ENCODE data around the gene CD82. TPM values are rescaled to one million over a fixed set of nuclear protein-coding genes. Genes with fewer than 3 reads are reported as not detected.
A peak's percentile ranks its signal among the peaks of the same experiment; 100 is the strongest.

CD82 gene
- total RNA-seq, 1 donor from 2014 or later: 8.8 TPM

DNA sequence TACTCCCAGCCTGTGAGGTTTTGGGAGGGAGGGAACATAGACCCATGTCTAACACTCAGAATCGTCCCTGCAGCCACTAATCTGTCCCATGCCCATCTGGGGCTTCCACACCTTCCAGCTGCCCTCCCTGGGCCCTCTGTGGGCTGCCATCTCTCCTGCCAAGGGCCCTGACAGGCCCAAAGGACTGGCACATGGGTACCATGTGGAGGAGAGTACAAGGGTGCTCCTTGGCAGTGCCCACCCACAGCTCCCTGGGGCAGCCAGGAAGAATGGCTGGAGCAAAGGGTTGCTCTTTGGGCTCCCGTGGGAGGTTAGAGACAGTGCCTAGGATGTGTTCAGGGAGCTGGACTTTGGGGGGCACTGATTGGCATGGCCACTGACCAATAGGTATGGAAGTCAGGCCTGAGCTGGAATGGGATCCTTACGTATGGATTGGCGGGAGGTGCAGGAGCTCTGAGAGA lies 56.8 kb downstream of the CD82 start:
- no peak overlapping the region for H3K27ac Mint-ChIP-seq

DNA sequence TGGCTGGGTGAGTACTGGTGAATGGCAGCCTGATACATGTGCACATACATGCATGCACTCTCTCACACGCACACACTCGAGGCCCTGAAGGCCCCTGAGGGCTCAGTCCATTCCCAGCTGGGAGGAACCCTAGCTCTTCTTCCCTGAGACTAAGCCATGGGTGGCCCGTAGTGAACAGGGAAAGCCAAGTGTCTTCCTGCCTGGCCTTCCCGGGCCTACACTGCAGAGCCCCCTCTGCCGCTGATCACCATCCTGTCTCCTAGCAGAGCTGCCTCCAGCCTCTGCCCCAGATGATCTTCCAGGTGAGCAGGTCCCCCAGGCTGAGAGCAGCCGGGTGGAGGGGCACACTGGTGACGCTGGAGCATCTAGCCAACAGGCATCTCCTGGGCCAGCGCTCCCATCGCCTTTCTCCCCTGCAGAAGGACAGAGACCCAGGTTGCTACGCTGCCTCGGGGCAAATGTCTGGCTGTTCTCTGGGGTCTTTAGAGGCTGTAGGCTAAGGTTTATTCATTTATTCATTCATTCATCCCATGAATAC lies 57.3 kb downstream of the CD82 start:
- H3K27me3 Mint-ChIP-seq (ENCODE audit: insufficient read depth, low read depth): peaks cover 19% of the 10 kb centered on the region
- Histone ChIP-seq H3K4me2 (no peak overlapping the region), H3K9ac (no peak overlapping the region), H3K36me3 (no peaks in the 10 kb centered on the region), H3K27me3 (no peaks in the 10 kb centered on the region), H3F3A (ENCODE audit: low read depth) (no peaks in the 10 kb centered on the region), H3K9me3 (ENCODE audit: low read depth) (no peaks in the 10 kb centered on the region), H4K20me1 (ENCODE audit: low read depth) (no peaks in the 10 kb centered on the region), H3K27ac (no peak overlapping the region), H2AFZ (replicated peaks) (no peak overlapping the region), H3K4me3 (no peak overlapping the region), H3K79me2 (ENCODE audit: low read depth) (no peaks in the 10 kb centered on the region), H3K4me1 (peaks cover 3% of the 10 kb centered on the region)
- H3K4me1 Mint-ChIP-seq: peaks cover 56% of the 10 kb centered on the region
- peaks cover 3% of the 10 kb centered on the region for H3K9me3 Mint-ChIP-seq
- H3K4me3 Mint-ChIP-seq: no peak overlapping the region
- TF ChIP-seq, protein P1, sequence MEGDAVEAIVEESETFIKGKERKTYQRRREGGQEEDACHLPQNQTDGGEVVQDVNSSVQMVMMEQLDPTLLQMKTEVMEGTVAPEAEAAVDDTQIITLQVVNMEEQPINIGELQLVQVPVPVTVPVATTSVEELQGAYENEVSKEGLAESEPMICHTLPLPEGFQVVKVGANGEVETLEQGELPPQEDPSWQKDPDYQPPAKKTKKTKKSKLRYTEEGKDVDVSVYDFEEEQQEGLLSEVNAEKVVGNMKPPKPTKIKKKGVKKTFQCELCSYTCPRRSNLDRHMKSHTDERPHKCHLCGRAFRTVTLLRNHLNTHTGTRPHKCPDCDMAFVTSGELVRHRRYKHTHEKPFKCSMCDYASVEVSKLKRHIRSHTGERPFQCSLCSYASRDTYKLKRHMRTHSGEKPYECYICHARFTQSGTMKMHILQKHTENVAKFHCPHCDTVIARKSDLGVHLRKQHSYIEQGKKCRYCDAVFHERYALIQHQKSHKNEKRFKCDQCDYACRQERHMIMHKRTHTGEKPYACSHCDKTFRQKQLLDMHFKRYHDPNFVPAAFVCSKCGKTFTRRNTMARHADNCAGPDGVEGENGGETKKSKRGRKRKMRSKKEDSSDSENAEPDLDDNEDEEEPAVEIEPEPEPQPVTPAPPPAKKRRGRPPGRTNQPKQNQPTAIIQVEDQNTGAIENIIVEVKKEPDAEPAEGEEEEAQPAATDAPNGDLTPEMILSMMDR (IDR thresholded peaks at IDR 0.05): no peak
- TF ChIP-seq EZH2 (IDR thresholded peaks at IDR 0.05) (no peak), EZH2phosphoT487 (IDR thresholded peaks at IDR 0.05) (no peak)
- H3K36me3 Mint-ChIP-seq: peaks cover 5% of the 10 kb centered on the region
- no peak for DNase-seq (ENCODE audit: low spot score)
- peak overlapping the region; percentile 46 for H3K27ac Mint-ChIP-seq

More for the DNA sequence above, 56.8 kb downstream of the CD82 start:
- H3K9me3 ChIP-seq (ENCODE audit: low read depth): no peaks in the 10 kb centered on the region
- no peaks in the 10 kb centered on the region for H3F3A ChIP-seq (ENCODE audit: low read depth)
- H3K79me2 ChIP-seq (ENCODE audit: low read depth): no peaks in the 10 kb centered on the region
- no peak overlapping the region for H2AFZ ChIP-seq (replicated peaks)
- no peak overlapping the region for H3K9ac ChIP-seq
- H3K4me1 ChIP-seq: peaks cover 3% of the 10 kb centered on the region
- H3K36me3 ChIP-seq: no peaks in the 10 kb centered on the region
- Mint-ChIP-seq H3K9me3 (peaks cover 3% of the 10 kb centered on the region), H3K4me3 (no peak overlapping the region), H3K27me3 (ENCODE audit: insufficient read depth, low read depth) (peaks cover 18% of the 10 kb centered on the region), H3K4me1 (peaks cover 54% of the 10 kb centered on the region), H3K36me3 (peaks cover 5% of the 10 kb centered on the region)
- no peaks in the 10 kb centered on the region for H3K27me3 ChIP-seq
- no peak for TF ChIP-seq EZH2 (IDR thresholded peaks at IDR 0.05)
- TF ChIP-seq, protein P1 (IDR thresholded peaks at IDR 0.05): no peak
- no peak for TF ChIP-seq EZH2phosphoT487 (IDR thresholded peaks at IDR 0.05)
- H3K4me3 ChIP-seq: no peak overlapping the region
- H4K20me1 ChIP-seq (ENCODE audit: low read depth): no peaks in the 10 kb centered on the region
- H3K4me2 ChIP-seq: no peak overlapping the region
- no peak for DNase-seq (ENCODE audit: low spot score)
- H3K27ac ChIP-seq: no peak overlapping the region

DNA sequence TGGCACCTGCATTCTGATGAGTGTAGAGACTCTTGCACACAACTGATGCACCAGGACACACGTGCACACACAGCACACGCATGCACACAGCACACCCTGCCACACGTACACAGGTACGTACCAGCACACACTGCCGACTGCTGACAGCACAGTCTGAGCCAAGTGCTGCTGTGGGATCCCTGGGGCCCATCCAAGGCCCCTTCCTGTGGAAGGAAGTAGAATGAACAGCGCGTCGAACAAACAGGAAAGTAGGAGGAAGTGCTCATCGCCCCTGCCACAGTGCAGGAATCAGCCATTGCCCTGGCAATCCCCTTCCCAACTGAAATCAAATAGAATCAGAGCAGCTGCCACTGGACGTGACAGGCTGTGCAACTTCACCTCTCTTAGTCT lies 57.9 kb downstream of the CD82 start:
- H3K9me3 Mint-ChIP-seq: peaks cover 3% of the 10 kb centered on the region
- Histone ChIP-seq H3K27me3 (no peaks in the 10 kb centered on the region), H3K27ac (no peak overlapping the region), H4K20me1 (ENCODE audit: low read depth) (no peaks in the 10 kb centered on the region), H2AFZ (replicated peaks) (no peak overlapping the region), H3K4me2 (no peak overlapping the region), H3K9ac (no peak overlapping the region), H3K4me3 (no peak overlapping the region), H3K9me3 (ENCODE audit: low read depth) (no peaks in the 10 kb centered on the region), H3K4me1 (peaks cover 3% of the 10 kb centered on the region), H3K36me3 (no peaks in the 10 kb centered on the region), H3K79me2 (ENCODE audit: low read depth) (no peaks in the 10 kb centered on the region), H3F3A (ENCODE audit: low read depth) (no peaks in the 10 kb centered on the region)
- H3K4me3 Mint-ChIP-seq: no peak overlapping the region
- TF ChIP-seq EZH2 (IDR thresholded peaks at IDR 0.05): no peak
- H3K27me3 Mint-ChIP-seq (ENCODE audit: insufficient read depth, low read depth): peaks cover 19% of the 10 kb centered on the region
- no peak for DNase-seq (ENCODE audit: low spot score)
- peaks cover 5% of the 10 kb centered on the region for H3K36me3 Mint-ChIP-seq
- peak overlapping the region; percentile 46 for H3K27ac Mint-ChIP-seq
- peaks cover 55% of the 10 kb centered on the region for H3K4me1 Mint-ChIP-seq

DNA sequence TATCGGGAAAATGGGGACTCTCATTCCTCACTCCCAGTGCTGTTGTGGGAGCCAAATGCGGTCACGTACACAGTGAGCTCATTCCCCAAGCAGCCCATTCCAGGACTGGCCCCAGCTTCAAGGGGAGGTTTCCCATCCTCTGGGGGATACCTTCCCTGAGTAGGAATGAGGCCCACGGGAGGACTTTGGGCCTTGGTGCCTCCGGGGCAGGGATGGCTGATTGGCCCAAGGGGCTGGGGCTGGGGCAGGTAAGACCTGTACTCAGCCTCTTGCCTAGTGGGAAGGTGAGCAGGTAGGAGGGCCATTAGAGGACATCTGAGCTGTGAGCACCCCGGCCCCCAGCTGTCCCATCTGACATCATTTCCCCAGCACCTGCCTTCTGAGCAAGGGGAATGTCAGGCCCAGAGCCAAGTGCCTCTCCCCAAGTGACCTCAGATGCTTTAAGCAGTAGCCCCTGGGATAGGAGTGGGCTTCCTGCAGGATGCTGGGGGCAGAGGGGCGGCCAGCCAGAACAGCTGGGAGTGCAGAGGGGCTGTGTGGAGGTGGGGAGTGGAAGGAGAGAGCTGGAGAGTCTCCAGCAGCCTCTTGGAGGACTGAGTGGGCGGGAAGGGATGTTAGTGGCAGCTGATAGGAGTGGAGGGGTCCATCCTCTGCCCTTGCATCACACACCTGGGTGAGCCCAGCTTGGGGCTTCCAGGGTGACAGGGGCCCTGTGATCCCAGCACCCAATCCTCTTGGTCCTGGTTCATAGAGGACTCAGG lies 58.4 kb downstream of the CD82 start:
- no peak for TF ChIP-seq EZH2phosphoT487 (IDR thresholded peaks at IDR 0.05)
- TF ChIP-seq, protein P1 (IDR thresholded peaks at IDR 0.05): no peak
- TF ChIP-seq EZH2 (IDR thresholded peaks at IDR 0.05): no peak
- Histone ChIP-seq H3K27me3 (no peaks in the 10 kb centered on the region), H4K20me1 (ENCODE audit: low read depth) (no peaks in the 10 kb centered on the region), H3K4me3 (no peak overlapping the region), H3K4me1 (peaks cover 3% of the 10 kb centered on the region), H3K4me2 (no peak overlapping the region), H3K9me3 (ENCODE audit: low read depth) (no peaks in the 10 kb centered on the region), H3K9ac (no peak overlapping the region), H3K79me2 (ENCODE audit: low read depth) (no peaks in the 10 kb centered on the region), H3F3A (ENCODE audit: low read depth) (no peaks in the 10 kb centered on the region), H2AFZ (replicated peaks) (no peak overlapping the region), H3K36me3 (no peaks in the 10 kb centered on the region), H3K27ac (no peak overlapping the region)
- DNase-seq (ENCODE audit: low spot score): no peak
- Mint-ChIP-seq H3K4me3 (peak overlapping the region; percentile 62), H3K9me3 (peaks cover 3% of the 10 kb centered on the region), H3K27ac (peak overlapping the region; percentile 78), H3K36me3 (peaks cover 5% of the 10 kb centered on the region), H3K4me1 (peaks cover 57% of the 10 kb centered on the region), H3K27me3 (ENCODE audit: insufficient read depth, low read depth) (peaks cover 19% of the 10 kb centered on the region)
